Astrocyte (in vitro differentiated cells and primary cell): Measurements from ENCODE around the gene SPACA1.

Source experiments
- CTCF ChIP-seq: IDR thresholded peaks from 2 replicates; pipeline ENCODE4 v1.5.1; 2011; ENCODE audit warnings: low read depth, mild to moderate bottlenecking, inconsistent platforms, low read length, moderate library complexity; ENCODE audit not compliant: insufficient read depth
- EZH2 ChIP-seq: IDR thresholded peaks from 2 replicates; pipeline ENCODE4 v1.6.1; 2012; ENCODE audit warnings: mild to moderate bottlenecking, low read length, inconsistent platforms; ENCODE audit not compliant: insufficient read depth

- TF ChIP-seq CTCF (no peak), EZH2 (no peak)
These were observed 42.9 kb upstream of the SPACA1 start for GRCh38 chr6:88004707-88005106.
